Measurements from ENCODE around the gene GNG14.
A peak's percentile ranks its signal among the peaks of the same experiment; 100 is the strongest.

The GNG14 gene

GRCh38 chr19:12694641-12695040 lies 6.8 kb downstream of the GNG14 start:
- TF ChIP-seq GABPA (IDR thresholded peaks at IDR 0.05; ENCODE audit: low read depth) (no peak), REST (IDR thresholded peaks at IDR 0.05; ENCODE audit: insufficient replicate concordance, low read depth) (no peak), CTCF (IDR thresholded peaks at IDR 0.05; ENCODE audit: insufficient read depth, low read length) (no peak), SPI1 (IDR thresholded peaks at IDR 0.05; ENCODE audit: borderline replicate concordance, low read depth) (no peak), POLR2AphosphoS5 (IDR thresholded peaks at IDR 0.05; ENCODE audit: low read depth) (no peak)

GRCh38 chr19:12695096-12695495 lies 7.3 kb downstream of the GNG14 start:
- H3K27ac ChIP-seq (replicated peaks), result no peak overlapping the region
- H3K27me3 ChIP-seq (ENCODE audit: insufficient read depth, poor library complexity, severe bottlenecking), result no peaks in the 10 kb centered on the region
- H3K4me3 ChIP-seq (replicated peaks; ENCODE audit: insufficient read depth, low read length), result no peak overlapping the region
- TF ChIP-seq REST (IDR thresholded peaks at IDR 0.05; ENCODE audit: insufficient replicate concordance, low read depth), result no peak
- TF ChIP-seq GABPA (IDR thresholded peaks at IDR 0.05; ENCODE audit: low read depth), result no peak
- TF ChIP-seq SPI1 (IDR thresholded peaks at IDR 0.05; ENCODE audit: borderline replicate concordance, low read depth), result no peak
- TF ChIP-seq CTCF (IDR thresholded peaks at IDR 0.05; ENCODE audit: insufficient read depth, low read length), result no peak
- no peak for TF ChIP-seq POLR2AphosphoS5 (IDR thresholded peaks at IDR 0.05; ENCODE audit: low read depth)
- no peak for DNase-seq (ENCODE audit: low read depth in 1 of 2, low spot score in 1 of 2)

More at GRCh38 chr19:12694641-12695040, 6.8 kb downstream of the GNG14 start:
- DNase-seq (ENCODE audit: low read depth in 1 of 2, low spot score in 1 of 2), result no peak
- Histone ChIP-seq H3K4me3 (replicated peaks; ENCODE audit: insufficient read depth, low read length) (no peak overlapping the region), H3K27me3 (ENCODE audit: insufficient read depth, poor library complexity, severe bottlenecking) (no peaks in the 10 kb centered on the region), H3K27ac (replicated peaks) (no peak overlapping the region)

- Histone ChIP-seq H3K4me3 (replicated peaks; ENCODE audit: insufficient read depth, low read length) (peak overlapping the region; percentile 97), H3K27ac (replicated peaks) (peak overlapping the region; percentile 34), H3K27me3 (ENCODE audit: insufficient read depth, poor library complexity, severe bottlenecking) (no peaks in the 10 kb centered on the region)
- DNase-seq (ENCODE audit: low read depth in 1 of 2, low spot score in 1 of 2), result no peak
- TF ChIP-seq POLR2AphosphoS5 (IDR thresholded peaks at IDR 0.05; ENCODE audit: low read depth) (no peak), CTCF (IDR thresholded peaks at IDR 0.05; ENCODE audit: insufficient read depth, low read length) (no peak), GABPA (IDR thresholded peaks at IDR 0.05; ENCODE audit: low read depth) (no peak), REST (IDR thresholded peaks at IDR 0.05; ENCODE audit: insufficient replicate concordance, low read depth) (no peak), SPI1 (IDR thresholded peaks at IDR 0.05; ENCODE audit: borderline replicate concordance, low read depth) (no peak)
Measured at GRCh38 chr19:12695514-12695913, 7.7 kb downstream of the GNG14 start.

All from HL-60 (cell line).